Uterus (tissue), 2 donors: Measurements from ENCODE around the gene LINC01488.

ENCODE experiments used
- CTCF ChIP-seq, 4 experiments: fragments of 200-600 bp in 2 of 4; fragments of 450-650 bp in 2 of 4; sonication (generic) in 2 of 4; IDR thresholded peaks; one replicate each; pipeline ENCODE4 v1.5.1; 2016 to 2019; ENCODE audit warnings: antibody characterized with exemption in 4 of 4, mild to moderate bottlenecking in 2 of 4, moderate library complexity in 1 of 4
- POLR2A ChIP-seq, 2 donors: fragments of 450-650 bp; IDR thresholded peaks; one replicate each; pipeline ENCODE4 v1.6.1; 2016; ENCODE audit warnings: antibody characterized with exemption in 2 of 2, mild to moderate bottlenecking in 1 of 2, moderate library complexity in 1 of 2

GRCh38 chr11:69521457-69521856, 40.0 kb downstream of the LINC01488 start:
- TF ChIP-seq CTCF (IDR thresholded peaks at IDR 0.05) (no peak), POLR2A (IDR thresholded peaks at IDR 0.05) (no peak)
